Glutamatergic neuron (in vitro differentiated cells): ENCODE measurements around the gene PNPO. TPM values are rescaled to one million over a fixed set of nuclear protein-coding genes. Genes with fewer than 3 reads are reported as not detected.
A peak's percentile ranks its signal among the peaks of the same experiment; 100 is the strongest.

Experiments
- DNase-seq: peaks from one replicate; pipeline ENCODE4 v3.0.0; 2022
- H3K27ac Mint-ChIP-seq: one replicate; pipeline ENCODE4 v1.8.0; 2020; ENCODE audit warnings: mild to moderate bottlenecking, mixed read lengths, inconsistent platforms; ENCODE audit not compliant: unreplicated experiment
- H3K27me3 Mint-ChIP-seq: one replicate; pipeline ENCODE4 v1.8.0; 2020; ENCODE audit warnings: mild to moderate bottlenecking, moderate library complexity, mixed read lengths, inconsistent platforms; ENCODE audit not compliant: unreplicated experiment
- H3K36me3 Mint-ChIP-seq: one replicate; pipeline ENCODE4 v1.8.0; 2020; ENCODE audit warnings: mild to moderate bottlenecking, mixed read lengths, inconsistent platforms; ENCODE audit not compliant: unreplicated experiment
- H3K4me1 Mint-ChIP-seq: one replicate; pipeline ENCODE4 v1.8.0; 2020; ENCODE audit warnings: mild to moderate bottlenecking, low read depth, mixed read lengths, inconsistent platforms; ENCODE audit not compliant: unreplicated experiment
- H3K4me3 Mint-ChIP-seq: one replicate; pipeline ENCODE4 v1.8.0; 2020; ENCODE audit warnings: mild to moderate bottlenecking, mixed read lengths, inconsistent platforms; ENCODE audit not compliant: unreplicated experiment
- H3K9me3 Mint-ChIP-seq: one replicate; pipeline ENCODE4 v1.8.0; 2020; ENCODE audit warnings: mild to moderate bottlenecking, moderate library complexity, mixed read lengths, inconsistent platforms; ENCODE audit not compliant: unreplicated experiment
- long read RNA-seq: library from polyadenylated mRNA; unstranded; transcript quantifications from one replicate; pipeline ENCODE4 v2.0.0, GENCODE V29; 2020; ENCODE audit not compliant: unreplicated experiment
- total RNA-seq: library from RNA; stranded (reverse); fragmentation: NEBNext Ultra II Directional; extraction: Animal tissue kit (Norgen Biotek cat#: 25700); gene quantifications from one replicate; pipeline ENCODE4 v1.2.1, GENCODE V29; 2021; ENCODE audit not compliant: unreplicated experiment
- TF ChIP-seq, protein P1 (sequence below): fragments of 200-600 bp; sonication (generic); IDR thresholded peaks from one replicate; pipeline ENCODE4 v1.5.0; 2021; ENCODE audit not compliant: partially characterized antibody, unreplicated experiment

PNPO gene
- 6.0 TPM for total RNA-seq
- long read RNA-seq, partial matches to known transcripts, result 0 of 1 reads
- long read RNA-seq, other reads (novel, unspliced or antisense), result 0 of 1 reads

DNA sequence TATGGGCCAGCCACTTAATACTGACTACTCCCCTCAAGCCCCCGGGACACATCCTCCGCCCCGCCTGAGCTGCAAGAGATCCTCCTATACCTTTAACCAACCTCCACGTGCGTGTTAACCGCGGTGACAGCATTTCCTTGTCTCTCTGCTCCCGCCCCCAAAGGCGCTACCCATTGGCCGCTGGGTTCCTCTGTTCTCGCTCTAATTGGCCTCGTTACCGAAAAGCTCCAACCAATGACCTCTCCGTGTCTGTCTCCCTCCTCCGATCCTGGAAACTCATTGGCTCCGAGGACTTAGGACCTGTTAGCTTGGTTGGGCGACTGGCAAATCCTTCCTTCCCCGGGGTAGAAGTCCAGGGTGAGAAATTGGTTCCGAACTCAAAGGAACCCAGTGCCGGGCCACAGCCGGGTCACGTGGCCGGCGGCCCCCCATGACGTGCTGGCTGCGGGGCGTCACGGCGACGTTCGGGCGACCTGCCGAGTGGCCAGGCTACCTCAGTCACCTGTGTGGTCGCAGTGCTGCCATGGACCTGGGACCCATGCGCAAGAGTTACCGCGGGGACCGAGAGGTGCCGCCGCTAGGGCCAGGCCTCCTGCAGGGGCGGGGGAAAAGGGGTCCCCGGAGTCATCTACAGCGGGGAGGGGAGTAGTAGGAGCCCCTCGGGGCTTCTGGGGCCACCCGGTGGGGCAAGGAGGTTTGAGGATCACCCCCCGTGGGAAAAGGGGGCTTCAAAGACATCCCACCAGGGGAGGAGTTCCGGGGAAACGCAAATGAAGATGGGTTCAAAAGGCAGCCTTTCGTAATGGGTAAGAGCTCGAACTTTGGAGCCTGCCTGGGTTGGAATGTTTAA lies at the start of gene PNPO:
PNPO (plus strand) TSS at position 326 of the 850 bp plus-strand sequence; CDS start at position 431, 105 bp downstream.
- TF ChIP-seq, protein P1, sequence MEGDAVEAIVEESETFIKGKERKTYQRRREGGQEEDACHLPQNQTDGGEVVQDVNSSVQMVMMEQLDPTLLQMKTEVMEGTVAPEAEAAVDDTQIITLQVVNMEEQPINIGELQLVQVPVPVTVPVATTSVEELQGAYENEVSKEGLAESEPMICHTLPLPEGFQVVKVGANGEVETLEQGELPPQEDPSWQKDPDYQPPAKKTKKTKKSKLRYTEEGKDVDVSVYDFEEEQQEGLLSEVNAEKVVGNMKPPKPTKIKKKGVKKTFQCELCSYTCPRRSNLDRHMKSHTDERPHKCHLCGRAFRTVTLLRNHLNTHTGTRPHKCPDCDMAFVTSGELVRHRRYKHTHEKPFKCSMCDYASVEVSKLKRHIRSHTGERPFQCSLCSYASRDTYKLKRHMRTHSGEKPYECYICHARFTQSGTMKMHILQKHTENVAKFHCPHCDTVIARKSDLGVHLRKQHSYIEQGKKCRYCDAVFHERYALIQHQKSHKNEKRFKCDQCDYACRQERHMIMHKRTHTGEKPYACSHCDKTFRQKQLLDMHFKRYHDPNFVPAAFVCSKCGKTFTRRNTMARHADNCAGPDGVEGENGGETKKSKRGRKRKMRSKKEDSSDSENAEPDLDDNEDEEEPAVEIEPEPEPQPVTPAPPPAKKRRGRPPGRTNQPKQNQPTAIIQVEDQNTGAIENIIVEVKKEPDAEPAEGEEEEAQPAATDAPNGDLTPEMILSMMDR, result no peak
- Mint-ChIP-seq H3K9me3 (peaks cover 2% of the 10 kb centered on the region), H3K36me3 (no peaks in the 10 kb centered on the region), H3K27me3 (peaks cover 4% of the 10 kb centered on the region), H3K27ac (no peak within 1 kb of the TSS), H3K4me1 (no peaks in the 10 kb centered on the region), H3K4me3 (peak within 1 kb of the TSS; percentile 85)
- peak; percentile 71 for DNase-seq

DNA sequence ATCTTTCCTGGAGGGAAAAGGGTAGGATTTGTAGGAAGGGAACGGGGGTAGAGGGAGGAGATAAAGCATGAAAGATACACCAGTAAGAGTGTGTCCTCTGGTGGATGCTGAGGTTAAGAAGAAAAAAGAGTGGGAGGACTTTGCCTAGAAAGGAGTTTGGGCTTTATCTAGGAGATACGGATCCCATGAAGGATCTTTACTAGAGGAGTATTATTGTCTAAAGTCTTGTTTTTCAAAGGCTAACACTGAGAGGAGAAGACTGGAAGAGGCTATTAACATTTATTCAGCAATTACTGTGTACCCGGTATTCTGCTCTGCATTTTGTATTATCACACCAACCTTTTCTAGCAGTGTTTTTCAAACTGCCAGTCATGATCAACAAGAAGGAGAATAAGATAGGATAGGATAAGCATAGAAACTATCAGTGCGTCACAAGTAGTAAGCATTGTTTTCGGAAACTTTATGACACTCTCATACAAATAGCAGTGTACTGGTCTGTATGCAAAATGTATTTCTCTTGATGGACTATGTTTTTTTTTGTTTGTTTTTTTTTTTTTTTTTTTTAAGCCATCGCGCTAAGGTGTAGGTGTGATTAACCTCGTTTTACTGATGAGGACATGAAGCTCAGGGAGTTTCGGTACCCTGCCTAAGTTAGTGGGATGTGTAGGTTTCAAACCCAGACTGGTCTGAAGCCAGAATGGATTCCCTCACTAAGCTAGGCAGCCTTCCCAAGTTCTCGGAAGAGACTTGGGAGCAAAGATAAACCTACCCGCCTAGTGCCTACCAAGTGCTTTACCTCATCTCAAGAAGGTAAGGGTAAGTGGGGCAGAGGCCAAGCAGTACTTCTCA lies 46.6 kb upstream of the PNPO start:
- no peaks in the 10 kb centered on the region for H3K27me3 Mint-ChIP-seq
- H3K4me3 Mint-ChIP-seq, result peak overlapping the region; percentile 96
- H3K4me1 Mint-ChIP-seq, result peaks cover 6% of the 10 kb centered on the region
- no peak for DNase-seq
- H3K9me3 Mint-ChIP-seq, result peaks cover 6% of the 10 kb centered on the region
- TF ChIP-seq, protein P1, result no peak
- peak overlapping the region; percentile 92 for H3K27ac Mint-ChIP-seq
- peaks cover 5% of the 10 kb centered on the region for H3K36me3 Mint-ChIP-seq

DNA sequence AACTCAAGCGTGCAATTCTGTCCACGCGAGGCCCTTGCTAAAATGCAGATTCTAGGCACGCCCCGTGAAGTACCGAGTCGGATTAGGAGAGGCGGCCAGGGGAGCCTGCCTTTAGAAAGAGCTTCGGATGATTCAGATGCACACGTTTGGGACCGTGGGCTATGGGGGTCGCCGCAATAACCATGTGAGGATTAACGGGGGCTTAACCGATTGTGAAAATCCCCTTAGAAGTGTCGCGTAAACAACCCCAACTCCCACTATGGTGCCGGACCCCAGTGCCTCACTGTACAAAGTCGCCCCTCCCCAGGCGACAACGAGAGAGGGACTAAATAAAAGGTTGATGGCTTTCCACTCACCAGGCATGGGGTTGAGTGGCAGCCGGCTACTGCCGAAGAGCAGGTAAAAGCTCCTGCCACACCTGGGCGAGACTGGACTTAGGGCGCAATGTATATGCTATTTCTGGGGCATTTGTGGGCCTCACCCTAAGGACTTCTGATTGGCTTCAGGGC lies 46.0 kb upstream of the PNPO start:
- no peaks in the 10 kb centered on the region for H3K27me3 Mint-ChIP-seq
- peaks cover 6% of the 10 kb centered on the region for H3K9me3 Mint-ChIP-seq
- DNase-seq, result no peak
- peaks cover 5% of the 10 kb centered on the region for H3K36me3 Mint-ChIP-seq
- H3K4me3 Mint-ChIP-seq, result peak overlapping the region; percentile 96
- H3K27ac Mint-ChIP-seq, result peak overlapping the region; percentile 92
- H3K4me1 Mint-ChIP-seq, result peaks cover 6% of the 10 kb centered on the region
- TF ChIP-seq, protein P1, result no peak

DNA sequence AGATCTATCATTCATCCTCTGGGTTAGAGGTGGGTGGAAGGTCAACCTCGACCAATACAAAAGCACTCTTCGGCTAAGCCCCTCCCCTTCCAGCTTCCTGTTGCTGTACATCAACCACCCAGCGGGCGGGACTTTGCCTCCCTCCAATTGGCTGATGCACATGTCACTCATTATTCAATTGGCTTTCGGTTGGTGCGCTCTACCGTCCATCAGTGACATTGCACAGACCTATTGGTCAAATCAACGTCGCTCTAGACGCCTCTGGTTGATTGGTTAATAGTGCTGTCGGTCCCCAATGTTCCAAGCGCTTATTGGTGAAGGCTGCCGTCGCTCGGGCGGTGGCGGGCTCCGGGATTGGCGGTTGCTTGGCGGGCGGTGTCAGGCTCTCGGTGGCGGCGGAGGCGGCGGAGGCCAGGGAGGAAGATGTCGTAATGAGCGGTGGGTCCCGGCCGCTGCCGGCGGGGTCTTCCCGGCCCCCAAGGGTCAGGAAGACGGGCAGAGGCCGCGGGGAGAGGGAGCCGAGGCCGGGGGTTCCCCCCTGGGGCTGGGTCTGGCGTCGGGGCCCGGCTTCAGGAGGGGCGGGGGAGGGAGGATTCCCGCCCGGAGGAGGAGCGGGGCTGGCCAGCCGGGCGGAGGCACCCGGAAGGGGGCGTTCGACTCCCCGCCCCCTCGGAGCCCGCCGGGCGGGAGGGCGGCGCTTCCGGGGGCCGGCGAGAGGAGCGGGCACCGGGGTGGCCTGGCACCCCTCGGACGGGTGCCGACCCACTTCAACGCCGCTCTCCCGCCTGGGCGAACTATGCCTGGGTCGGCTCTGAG lies 45.3 kb upstream of the PNPO start, which contains the start of gene SP2:
SP2 (plus strand) TSS at position 381 of the 816 bp plus-strand sequence; CDS start at position 432, 51 bp downstream.
- Mint-ChIP-seq H3K27ac (peak within 1 kb of the TSS; percentile 92), H3K4me3 (peak within 1 kb of the TSS; percentile 96), H3K27me3 (no peaks in the 10 kb centered on the region), H3K36me3 (peaks cover 5% of the 10 kb centered on the region), H3K4me1 (peaks cover 6% of the 10 kb centered on the region), H3K9me3 (peaks cover 6% of the 10 kb centered on the region)
- TF ChIP-seq, protein P1, result peak; percentile 36
- peak; percentile 98 for DNase-seq
